HUES6 (cell line): ENCODE results near the gene BIRC7.

Experiments
- H3K27ac ChIP-seq: 2 replicates; pipeline ENCODE4 v1.7.0; 2013; ENCODE audit warnings: low read depth, mild to moderate bottlenecking, low read length, inconsistent platforms
- H3K27me3 ChIP-seq: 2 replicates; pipeline ENCODE4 v1.6.1; 2013; ENCODE audit warnings: low read length; ENCODE audit not compliant: control insufficient read depth, insufficient read depth
- H3K36me3 ChIP-seq: 2 replicates; pipeline ENCODE4 v1.6.1; 2013; ENCODE audit warnings: low read length; ENCODE audit not compliant: control insufficient read depth, insufficient read depth
- H3K4me1 ChIP-seq: 2 replicates; pipeline ENCODE4 v1.6.1; 2013; ENCODE audit warnings: low read length; ENCODE audit not compliant: control insufficient read depth, insufficient read depth
- H3K4me3 ChIP-seq: 2 replicates; pipeline ENCODE4 v1.5.1; 2013; ENCODE audit warnings: low read depth, low read length
- H3K9ac ChIP-seq: one replicate; pipeline ENCODE4 v1.6.1; 2013; ENCODE audit warnings: mild to moderate bottlenecking, low read length
- H3K9me3 ChIP-seq: 2 replicates; pipeline ENCODE4 v1.6.1; 2013; ENCODE audit warnings: low read depth, low read length; ENCODE audit not compliant: control insufficient read depth, insufficient read depth

BIRC7 gene

GRCh38 chr20:63208346-63208909, 27.3 kb upstream of the BIRC7 start:
- peaks cover 4% of the 10 kb centered on the region; the same call in 1 of the 2 replicates for H3K4me1 ChIP-seq
- H3K27me3 ChIP-seq: no peaks in the 10 kb centered on the region
- no peak overlapping the region for H3K9ac ChIP-seq
- peaks cover 90% of the 10 kb centered on the region for H3K36me3 ChIP-seq
- H3K27ac ChIP-seq: no peak overlapping the region
- H3K9me3 ChIP-seq: no peaks in the 10 kb centered on the region
- H3K4me3 ChIP-seq: no peak overlapping the region

- no peak overlapping the region for H3K9ac ChIP-seq
- H3K27me3 ChIP-seq: no peaks in the 10 kb centered on the region
- peaks cover 90% of the 10 kb centered on the region for H3K36me3 ChIP-seq
- peaks cover 8% of the 10 kb centered on the region; the same call in 1 of the 2 replicates for H3K4me1 ChIP-seq
- H3K4me3 ChIP-seq: no peak overlapping the region
- no peaks in the 10 kb centered on the region for H3K9me3 ChIP-seq
- no peak overlapping the region for H3K27ac ChIP-seq
Observed at GRCh38 chr20:63210011-63210605, 25.6 kb upstream of the BIRC7 start.

- no peaks in the 10 kb centered on the region for H3K9me3 ChIP-seq
- H3K4me1 ChIP-seq: peaks cover 15% of the 10 kb centered on the region; the same call in 1 of the 2 replicates
- H3K27me3 ChIP-seq: no peaks in the 10 kb centered on the region
- H3K9ac ChIP-seq: no peak overlapping the region
- H3K4me3 ChIP-seq: no peak overlapping the region
- H3K36me3 ChIP-seq: peaks cover 74% of the 10 kb centered on the region
- no peak overlapping the region for H3K27ac ChIP-seq
Observed at GRCh38 chr20:63212393-63212730, 23.3 kb upstream of the BIRC7 start.

GRCh38 chr20:63212792-63213191, 22.9 kb upstream of the BIRC7 start:
- Histone ChIP-seq H3K4me1 (peaks cover 15% of the 10 kb centered on the region; the same call in 1 of the 2 replicates), H3K9ac (no peak overlapping the region), H3K9me3 (no peaks in the 10 kb centered on the region), H3K36me3 (peaks cover 70% of the 10 kb centered on the region), H3K4me3 (no peak overlapping the region), H3K27me3 (no peaks in the 10 kb centered on the region), H3K27ac (no peak overlapping the region)

GRCh38 chr20:63214514-63214913, 21.2 kb upstream of the BIRC7 start:
- peak overlapping the region; percentile 92 for H3K9ac ChIP-seq
- peaks cover 15% of the 10 kb centered on the region; the same call in 1 of the 2 replicates for H3K4me1 ChIP-seq
- H3K27me3 ChIP-seq: no peaks in the 10 kb centered on the region
- peak overlapping the region; percentile 80 for H3K4me3 ChIP-seq
- H3K36me3 ChIP-seq: peaks cover 55% of the 10 kb centered on the region
- peak overlapping the region; percentile 94; the same call in 1 of the 2 replicates for H3K27ac ChIP-seq
- no peaks in the 10 kb centered on the region for H3K9me3 ChIP-seq

GRCh38 chr20:63215101-63216040, 20.3 kb upstream of the BIRC7 start:
- peaks cover 47% of the 10 kb centered on the region for H3K36me3 ChIP-seq
- peak overlapping the region; percentile 94; the same call in 1 of the 2 replicates for H3K27ac ChIP-seq
- no peaks in the 10 kb centered on the region for H3K27me3 ChIP-seq
- peak overlapping the region; percentile 92 for H3K9ac ChIP-seq
- no peaks in the 10 kb centered on the region for H3K9me3 ChIP-seq
- peaks cover 15% of the 10 kb centered on the region; the same call in 1 of the 2 replicates for H3K4me1 ChIP-seq
- peak overlapping the region; percentile 80 for H3K4me3 ChIP-seq

- Histone ChIP-seq H3K36me3 (peaks cover 40% of the 10 kb centered on the region), H3K4me3 (peak within 1 kb of the TSS; percentile 80), H3K27me3 (peaks cover 5% of the 10 kb centered on the region; the same call in 1 of the 2 replicates), H3K4me1 (peaks cover 15% of the 10 kb centered on the region; the same call in 1 of the 2 replicates), H3K27ac (peak within 1 kb of the TSS; percentile 94; the same call in 1 of the 2 replicates), H3K9me3 (no peaks in the 10 kb centered on the region), H3K9ac (peak within 1 kb of the TSS; percentile 92)
Observed at GRCh38 chr20:63216041-63216848, 19.5 kb upstream of the BIRC7 start, which contains the start of gene YTHDF1. Gene YTHDF1 (minus strand): TSS chr20:63216131. CDS start chr20:63215892, 239 bp downstream.

- Histone ChIP-seq H3K9ac (peak overlapping the region; percentile 77), H3K4me3 (peak overlapping the region; percentile 80), H3K9me3 (no peaks in the 10 kb centered on the region), H3K4me1 (peaks cover 15% of the 10 kb centered on the region; the same call in 1 of the 2 replicates), H3K36me3 (peaks cover 32% of the 10 kb centered on the region), H3K27me3 (peaks cover 7% of the 10 kb centered on the region; the same call in 1 of the 2 replicates), H3K27ac (peak overlapping the region; percentile 74; the same call in 1 of the 2 replicates)
Observed at GRCh38 chr20:63216849-63217471, 18.7 kb upstream of the BIRC7 start.

- peak overlapping the region; percentile 7 for H3K9ac ChIP-seq
- H3K4me1 ChIP-seq: peaks cover 13% of the 10 kb centered on the region; the same call in 1 of the 2 replicates
- H3K9me3 ChIP-seq: no peaks in the 10 kb centered on the region
- no peak overlapping the region for H3K4me3 ChIP-seq
- peaks cover 25% of the 10 kb centered on the region for H3K36me3 ChIP-seq
- H3K27ac ChIP-seq: no peak overlapping the region
- peaks cover 10% of the 10 kb centered on the region; the same call in 1 of the 2 replicates for H3K27me3 ChIP-seq
Observed at GRCh38 chr20:63217706-63218105, 18.0 kb upstream of the BIRC7 start.
